ENCODE measurements around the gene CDK18. TPM values are rescaled to one million over a fixed set of nuclear protein-coding genes. Genes with fewer than 3 reads are reported as not detected.
"Not testable (repeated sequence)": the region's sequence is repeated elsewhere in the genome, so short reads cannot be mapped to it uniquely, and the experiment has no call there.

The CDK18 gene
- total RNA-seq, 2 donors from 2014 or later: 11.1 to 16.2 TPM

GRCh38 chr1:205475855-205476254 is 28.6 kb upstream of the CDK18 start:
- intact Hi-C loops (cut with DNase I): no loop called here
- Histone ChIP-seq H3K27me3 (replicated peaks; ENCODE audit: insufficient read depth) (peaks cover 3% of the 10 kb centered on the region), H3K4me3 (no peak overlapping the region), H3K36me3 (no peaks in the 10 kb centered on the region), H3K9me3 (no peaks in the 10 kb centered on the region), H3K27ac (no peak overlapping the region), H3K4me1 (replicated peaks) (no peaks in the 10 kb centered on the region)
- no peak for TF ChIP-seq CTCF (IDR thresholded peaks at IDR 0.05)
- no peak for TF ChIP-seq POLR2AphosphoS5 (IDR thresholded peaks at IDR 0.05)
- no peak for DNase-seq (ENCODE audit: low spot score)
- WGBS: 92% methylated on average over 1 of the region's 1 CpG

- intact Hi-C loops (cut with DNase I): no loop called here
Measured at GRCh38 chr1:205476648-205477047, 27.8 kb upstream of the CDK18 start.

GRCh38 chr1:205477121-205477758 is 27.2 kb upstream of the CDK18 start:
- Histone ChIP-seq H3K36me3 (no peaks in the 10 kb centered on the region), H3K27me3 (replicated peaks; ENCODE audit: insufficient read depth) (peaks cover 3% of the 10 kb centered on the region), H3K4me3 (no peak overlapping the region), H3K4me1 (replicated peaks) (no peaks in the 10 kb centered on the region), H3K9me3 (no peaks in the 10 kb centered on the region), H3K27ac (peak overlapping the region; percentile 38 to 46)
- TF ChIP-seq POLR2A (IDR thresholded peaks at IDR 0.05) (no peak), POLR2AphosphoS5 (IDR thresholded peaks at IDR 0.05) (no peak), CTCF (IDR thresholded peaks at IDR 0.05) (no peak)
- DNase-seq (ENCODE audit: low spot score): no peak
- WGBS: 79% methylated on average over 5 of the region's 6 CpGs
- intact Hi-C loops (cut with DNase I): no loop called here

More at GRCh38 chr1:205476648-205477047, 27.8 kb upstream of the CDK18 start:
- H3K27ac ChIP-seq: no peak overlapping the region
- TF ChIP-seq CTCF (IDR thresholded peaks at IDR 0.05) (no peak), POLR2A (IDR thresholded peaks at IDR 0.05) (no peak), POLR2AphosphoS5 (IDR thresholded peaks at IDR 0.05) (no peak)
- 90% methylated on average over 4 of the region's 4 CpGs for WGBS
- H3K4me3 ChIP-seq: no peak overlapping the region
- no peaks in the 10 kb centered on the region for H3K36me3 ChIP-seq
- no peaks in the 10 kb centered on the region for H3K9me3 ChIP-seq
- no peak for DNase-seq (ENCODE audit: low spot score)
- peaks cover 3% of the 10 kb centered on the region for H3K27me3 ChIP-seq (replicated peaks; ENCODE audit: insufficient read depth)
- no peaks in the 10 kb centered on the region for H3K4me1 ChIP-seq (replicated peaks)

- H3K27me3 ChIP-seq (replicated peaks; ENCODE audit: insufficient read depth): peaks cover 5% of the 10 kb centered on the region
- H3K9me3 ChIP-seq: no peaks in the 10 kb centered on the region
- peak; percentile 84 for DNase-seq (ENCODE audit: low spot score)
- 25% methylated on average over 7 of the region's 12 CpGs for WGBS
- intact Hi-C loops (cut with DNase I): no loop called here
- no peaks in the 10 kb centered on the region for H3K4me1 ChIP-seq (replicated peaks)
- H3K4me3 ChIP-seq: no peak overlapping the region
- no peak for TF ChIP-seq POLR2A (IDR thresholded peaks at IDR 0.05)
- TF ChIP-seq POLR2AphosphoS5 (IDR thresholded peaks at IDR 0.05): peak; percentile 82
- peak in 1 of 4 experiments; percentile 7 for TF ChIP-seq CTCF (IDR thresholded peaks at IDR 0.05)
- peak overlapping the region; percentile 38 to 46 for H3K27ac ChIP-seq
- no peaks in the 10 kb centered on the region for H3K36me3 ChIP-seq
Measured at GRCh38 chr1:205477759-205478247, 26.7 kb upstream of the CDK18 start.

GRCh38 chr1:205478985-205479384 is 25.5 kb upstream of the CDK18 start:
- 96% methylated on average over 2 of the region's 2 CpGs for WGBS
- H3K27me3 ChIP-seq (replicated peaks; ENCODE audit: insufficient read depth); H3K4me3 ChIP-seq; intact Hi-C loops (cut with DNase I); H3K4me1 ChIP-seq (replicated peaks); H3K36me3 ChIP-seq; H3K27ac ChIP-seq; DNase-seq (ENCODE audit: low spot score); H3K9me3 ChIP-seq: not testable (repeated sequence)
